ENCODE measurements around the gene CAMK1G.

Gene CAMK1G

DNA sequence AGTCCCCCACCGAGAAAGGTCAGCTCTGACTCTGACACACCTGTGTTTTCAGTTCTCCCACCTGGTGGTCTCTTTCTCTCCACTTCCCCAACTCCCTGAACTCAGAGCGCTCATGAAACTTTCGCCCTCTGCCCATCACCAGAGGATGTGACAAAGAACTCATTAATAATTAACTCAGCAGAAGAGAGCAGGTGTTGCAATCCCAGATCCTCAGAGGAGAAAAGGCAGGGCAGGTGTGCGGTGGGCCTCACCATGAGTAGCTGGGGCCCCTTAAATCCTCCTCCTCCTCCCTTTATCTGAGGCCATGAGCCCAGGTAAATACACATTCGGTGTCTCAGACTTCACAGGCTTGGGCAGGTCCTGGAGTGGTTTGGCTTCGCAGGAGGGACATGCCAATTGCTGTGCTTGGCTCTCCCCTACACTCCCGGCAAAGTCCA is 70.4 kb downstream of the CAMK1G start:
- no peak for ATAC-seq
- TF ChIP-seq ZFP3 (CRISPR knock-in tag; IDR thresholded peaks at IDR 0.05) (no peak), ARNTL (CRISPR knock-in tag; IDR thresholded peaks at IDR 0.05; ENCODE audit: borderline replicate concordance, low read depth) (no peak), ZNF565 (CRISPR knock-in tag; conservative IDR thresholded peaks at IDR 0.05; ENCODE audit: low read depth) (no peak)
- TF ChIP-seq, protein P1, sequence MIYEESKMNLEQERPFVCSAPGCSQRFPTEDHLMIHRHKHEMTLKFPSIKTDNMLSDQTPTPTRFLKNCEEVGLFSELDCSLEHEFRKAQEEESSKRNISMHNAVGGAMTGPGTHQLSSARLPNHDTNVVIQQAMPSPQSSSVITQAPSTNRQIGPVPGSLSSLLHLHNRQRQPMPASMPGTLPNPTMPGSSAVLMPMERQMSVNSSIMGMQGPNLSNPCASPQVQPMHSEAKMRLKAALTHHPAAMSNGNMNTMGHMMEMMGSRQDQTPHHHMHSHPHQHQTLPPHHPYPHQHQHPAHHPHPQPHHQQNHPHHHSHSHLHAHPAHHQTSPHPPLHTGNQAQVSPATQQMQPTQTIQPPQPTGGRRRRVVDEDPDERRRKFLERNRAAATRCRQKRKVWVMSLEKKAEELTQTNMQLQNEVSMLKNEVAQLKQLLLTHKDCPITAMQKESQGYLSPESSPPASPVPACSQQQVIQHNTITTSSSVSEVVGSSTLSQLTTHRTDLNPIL (CRISPR knock-in tag; IDR thresholded peaks at IDR 0.05; ENCODE audit: low read depth), result no peak

DNA sequence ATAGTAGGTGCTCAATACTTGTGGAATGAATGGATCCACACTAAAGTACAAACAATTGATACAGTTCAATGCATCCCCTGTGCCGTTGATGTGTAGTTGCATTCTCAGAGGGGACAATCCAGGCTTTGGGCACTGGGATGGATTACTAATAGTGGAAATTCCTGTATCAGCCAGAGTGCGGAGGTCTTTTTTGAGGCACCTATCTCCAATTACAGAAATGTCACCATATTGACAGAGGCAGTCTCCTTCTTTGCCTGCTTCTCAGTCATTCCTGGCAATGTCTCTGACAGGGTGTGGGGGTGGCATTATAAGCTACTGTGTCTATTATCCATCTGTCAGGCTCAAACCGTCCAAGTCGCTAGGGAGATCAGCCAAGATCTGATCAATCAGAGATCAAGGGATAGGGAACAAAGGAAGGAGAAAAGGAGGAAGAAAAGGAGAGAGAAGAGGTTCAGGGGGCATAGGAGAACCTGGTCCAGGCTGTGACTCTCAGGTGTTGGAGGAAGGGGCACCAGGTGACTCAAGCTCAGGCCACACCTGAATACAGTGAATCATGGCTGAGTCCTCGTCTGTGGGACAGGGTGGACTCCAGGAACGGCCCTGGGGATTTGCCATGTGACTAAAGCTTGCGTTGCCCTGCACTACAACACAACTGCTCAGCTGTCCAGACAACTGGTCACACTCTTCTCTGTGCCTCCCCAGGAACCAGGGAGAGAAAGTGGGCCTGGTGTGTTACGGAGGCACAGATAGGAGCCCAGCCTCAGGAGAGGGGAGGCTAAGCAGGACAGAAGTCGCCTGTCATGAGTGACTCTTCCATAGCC is 72.1 kb downstream of the CAMK1G start:
- TF ChIP-seq GLIS3 (CRISPR knock-in tag; IDR thresholded peaks at IDR 0.05), result no peak
- TF ChIP-seq ESRRG (CRISPR knock-in tag; IDR thresholded peaks at IDR 0.05), result no peak
- no peak for TF ChIP-seq ZNF565 (CRISPR knock-in tag; conservative IDR thresholded peaks at IDR 0.05; ENCODE audit: low read depth)
- TF ChIP-seq BACH2 (CRISPR knock-in tag; IDR thresholded peaks at IDR 0.05; ENCODE audit: borderline replicate concordance), result no peak
- no peak for ATAC-seq

DNA sequence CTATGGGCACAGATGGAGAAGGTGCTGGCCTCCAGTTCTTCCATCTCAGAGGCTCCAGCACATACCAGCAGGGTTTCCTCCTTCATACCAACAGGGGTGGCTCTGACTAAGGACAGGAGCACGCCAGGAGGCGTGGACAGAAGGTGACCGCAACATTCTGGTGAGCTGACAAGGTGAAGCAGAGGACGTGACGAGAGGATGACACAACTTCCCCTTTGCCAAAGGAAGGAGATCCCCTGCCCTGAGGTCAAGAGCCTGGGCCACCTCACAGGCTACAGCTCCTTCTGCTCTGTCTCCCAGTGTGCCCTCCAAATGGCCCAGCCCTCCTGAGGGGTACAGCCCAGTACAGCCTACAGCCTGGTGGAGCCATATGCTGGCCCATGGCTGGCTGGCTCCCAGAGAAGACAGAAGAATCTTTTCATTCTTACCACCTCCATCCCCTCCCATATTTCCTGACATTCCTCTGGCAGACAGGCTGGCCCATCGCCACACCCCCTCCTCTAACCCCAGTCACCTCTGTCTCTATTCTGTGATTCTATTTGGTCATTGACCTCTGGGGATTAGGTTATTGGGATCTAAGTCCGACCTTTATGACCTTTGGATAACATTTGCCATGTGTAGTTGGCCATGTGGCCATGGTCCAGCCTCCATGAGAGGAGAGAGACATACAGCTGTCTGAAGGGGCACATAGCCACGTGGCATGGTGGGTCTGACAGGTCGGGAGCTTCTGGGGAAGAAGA is 73.8 kb downstream of the CAMK1G start:
- ATAC-seq, result no peak
- TF ChIP-seq OSR1 (CRISPR knock-in tag; IDR thresholded peaks at IDR 0.05), result no peak
- no peak for TF ChIP-seq ESRRG (CRISPR knock-in tag; IDR thresholded peaks at IDR 0.05)
- no peak for TF ChIP-seq ZNF70 (CRISPR knock-in tag; IDR thresholded peaks at IDR 0.05)
- no peak for TF ChIP-seq ZNF8 (CRISPR knock-in tag; IDR thresholded peaks at IDR 0.05)
- TF ChIP-seq, protein P2, sequence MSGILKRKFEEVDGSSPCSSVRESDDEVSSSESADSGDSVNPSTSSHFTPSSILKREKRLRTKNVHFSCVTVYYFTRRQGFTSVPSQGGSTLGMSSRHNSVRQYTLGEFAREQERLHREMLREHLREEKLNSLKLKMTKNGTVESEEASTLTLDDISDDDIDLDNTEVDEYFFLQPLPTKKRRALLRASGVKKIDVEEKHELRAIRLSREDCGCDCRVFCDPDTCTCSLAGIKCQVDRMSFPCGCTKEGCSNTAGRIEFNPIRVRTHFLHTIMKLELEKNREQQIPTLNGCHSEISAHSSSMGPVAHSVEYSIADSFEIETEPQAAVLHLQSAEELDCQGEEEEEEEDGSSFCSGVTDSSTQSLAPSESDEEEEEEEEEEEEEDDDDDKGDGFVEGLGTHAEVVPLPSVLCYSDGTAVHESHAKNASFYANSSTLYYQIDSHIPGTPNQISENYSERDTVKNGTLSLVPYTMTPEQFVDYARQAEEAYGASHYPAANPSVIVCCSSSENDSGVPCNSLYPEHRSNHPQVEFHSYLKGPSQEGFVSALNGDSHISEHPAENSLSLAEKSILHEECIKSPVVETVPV (CRISPR knock-in tag; IDR thresholded peaks at IDR 0.05), result no peak
- TF ChIP-seq RARB (CRISPR knock-in tag; IDR thresholded peaks at IDR 0.05), result no peak
- TF ChIP-seq GLIS3 (CRISPR knock-in tag; IDR thresholded peaks at IDR 0.05), result no peak

- ATAC-seq, result no peak
- TF ChIP-seq TSHZ2 (CRISPR knock-in tag; IDR thresholded peaks at IDR 0.05), result no peak
- no peak for TF ChIP-seq TCF4 (CRISPR knock-in tag; IDR thresholded peaks at IDR 0.05; ENCODE audit: borderline replicate concordance)
- no peak for TF ChIP-seq ESRRG (CRISPR knock-in tag; IDR thresholded peaks at IDR 0.05)
- no peak for TF ChIP-seq PPARA (CRISPR knock-in tag; IDR thresholded peaks at IDR 0.05; ENCODE audit: borderline replicate concordance)
- no peak for TF ChIP-seq TOX (CRISPR knock-in tag; IDR thresholded peaks at IDR 0.05; ENCODE audit: borderline replicate concordance)
- no peak for TF ChIP-seq ZNF565 (CRISPR knock-in tag; conservative IDR thresholded peaks at IDR 0.05; ENCODE audit: low read depth)
- TF ChIP-seq, protein P1 (CRISPR knock-in tag; IDR thresholded peaks at IDR 0.05; ENCODE audit: low read depth), result no peak
- TF ChIP-seq ZC3H10 (CRISPR knock-in tag; IDR thresholded peaks at IDR 0.05), result no peak
- TF ChIP-seq CSDC2 (CRISPR knock-in tag; IDR thresholded peaks at IDR 0.05), result no peak
- TF ChIP-seq BACH2 (CRISPR knock-in tag; IDR thresholded peaks at IDR 0.05; ENCODE audit: borderline replicate concordance), result no peak
- TF ChIP-seq, protein P2 (CRISPR knock-in tag; IDR thresholded peaks at IDR 0.05), result no peak
- TF ChIP-seq ISL1 (CRISPR knock-in tag; IDR thresholded peaks at IDR 0.05), result no peak
- TF ChIP-seq POU6F1 (CRISPR knock-in tag; IDR thresholded peaks at IDR 0.05; ENCODE audit: borderline replicate concordance, low read depth), result no peak
- TF ChIP-seq ZNF8 (CRISPR knock-in tag; IDR thresholded peaks at IDR 0.05), result no peak
- TF ChIP-seq ZFP3 (CRISPR knock-in tag; IDR thresholded peaks at IDR 0.05), result no peak
Observed at GRCh38 chr1:209657918-209658317, 74.4 kb downstream of the CAMK1G start.

Data from SK-N-SH treated with all-trans-retinoic acid at 6 μM for 48 hours (cell line).